Ishikawa (cell line): ENCODE results near the gene CFAP43.

Experiments used
- CEBPB ChIP-seq: IDR thresholded peaks from 2 replicates; pipeline ENCODE4 v1.6.1; 2012
- CREB1 ChIP-seq: IDR thresholded peaks from 2 replicates; pipeline ENCODE4 v1.6.1; 2012; ENCODE audit warnings: low read depth
- EGR1 ChIP-seq: IDR thresholded peaks from 2 replicates; pipeline ENCODE4 v1.6.1; 2012
- EP300 ChIP-seq: IDR thresholded peaks from 2 replicates; pipeline ENCODE4 v1.6.1; 2012; ENCODE audit warnings: borderline replicate concordance
- FOXM1 ChIP-seq: IDR thresholded peaks from 2 replicates; pipeline ENCODE4 v1.6.1; 2012; ENCODE audit warnings: low read depth, borderline replicate concordance
- MAX ChIP-seq: IDR thresholded peaks from 2 replicates; pipeline ENCODE4 v1.6.1; 2012
- NFIC ChIP-seq: IDR thresholded peaks from 2 replicates; pipeline ENCODE4 v1.6.1; 2012
- RAD21 ChIP-seq: IDR thresholded peaks from 2 replicates; pipeline ENCODE4 v1.6.1; 2012; ENCODE audit warnings: low read depth
- REST ChIP-seq: IDR thresholded peaks from 2 replicates; pipeline ENCODE4 v1.6.1; 2012; ENCODE audit warnings: low read depth, mild to moderate bottlenecking
- TAF1 ChIP-seq: IDR thresholded peaks from 2 replicates; pipeline ENCODE4 v1.6.1; 2012; ENCODE audit warnings: low read depth, mild to moderate bottlenecking
- TCF12 ChIP-seq: IDR thresholded peaks from 2 replicates; pipeline ENCODE4 v1.6.1; 2012; ENCODE audit warnings: low read depth
- TEAD4 ChIP-seq: IDR thresholded peaks from 2 replicates; pipeline ENCODE4 v1.6.1; 2012
- USF1 ChIP-seq: IDR thresholded peaks from 2 replicates; pipeline ENCODE4 v1.6.1; 2012
- YY1 ChIP-seq: IDR thresholded peaks from 2 replicates; pipeline ENCODE4 v1.6.1; 2012; ENCODE audit warnings: low read depth
- ZBTB7A ChIP-seq: IDR thresholded peaks from 2 replicates; pipeline ENCODE4 v1.6.1; 2012; ENCODE audit warnings: low read depth

The CFAP43 gene

GRCh38 chr10:104143829-104144228, 88.3 kb downstream of the CFAP43 start:
- TF ChIP-seq TCF12 (no peak), EGR1 (no peak), TEAD4 (no peak), TAF1 (no peak), CREB1 (no peak), RAD21 (no peak), YY1 (no peak), FOXM1 (no peak)

GRCh38 chr10:104142081-104142480, 90.1 kb downstream of the CFAP43 start:
- no peak for TF ChIP-seq EGR1
- TF ChIP-seq FOXM1, result no peak
- TF ChIP-seq USF1, result no peak
- no peak for TF ChIP-seq TCF12
- no peak for TF ChIP-seq TAF1
- no peak for TF ChIP-seq TEAD4
- TF ChIP-seq NFIC, result no peak
- TF ChIP-seq EP300, result no peak
- no peak for TF ChIP-seq ZBTB7A
- no peak for TF ChIP-seq YY1
- no peak for TF ChIP-seq REST
- no peak for TF ChIP-seq MAX
- no peak for TF ChIP-seq CEBPB
- no peak for TF ChIP-seq RAD21
- TF ChIP-seq CREB1, result no peak

- TF ChIP-seq CEBPB (no peak), RAD21 (peak; percentile 56), USF1 (no peak)
These were observed 92.9 kb downstream of the CFAP43 start for GRCh38 chr10:104139221-104139620.

- no peak for TF ChIP-seq FOXM1
- TF ChIP-seq TEAD4, result no peak
- no peak for TF ChIP-seq NFIC
- TF ChIP-seq TCF12, result no peak
- TF ChIP-seq USF1, result no peak
- no peak for TF ChIP-seq CEBPB
- no peak for TF ChIP-seq TAF1
- TF ChIP-seq MAX, result no peak
- TF ChIP-seq REST, result no peak
These were observed 94.0 kb downstream of the CFAP43 start for GRCh38 chr10:104138131-104138530.

- no peak for TF ChIP-seq EP300
- no peak for TF ChIP-seq USF1
- TF ChIP-seq YY1, result no peak
- no peak for TF ChIP-seq CEBPB
- no peak for TF ChIP-seq MAX
- TF ChIP-seq ZBTB7A, result no peak
- no peak for TF ChIP-seq REST
- TF ChIP-seq TAF1, result no peak
- TF ChIP-seq RAD21, result no peak
- no peak for TF ChIP-seq TCF12
- no peak for TF ChIP-seq TEAD4
- no peak for TF ChIP-seq CREB1
- TF ChIP-seq FOXM1, result no peak
- TF ChIP-seq NFIC, result no peak
- TF ChIP-seq EGR1, result no peak
These were observed 102.1 kb downstream of the CFAP43 start for GRCh38 chr10:104130041-104130440.
